Urothelium cell line (cell line): ENCODE measurements around the gene TBC1D22A.
"Not testable (repeated sequence)": the region's sequence is repeated elsewhere in the genome, so short reads cannot be mapped to it uniquely, and the experiment has no call there.

Source experiments
- DNase-seq: peaks from one replicate; pipeline ENCODE4 v3.0.0; 2011; ENCODE audit warnings: low spot score, mixed read lengths
- FAIRE-seq: peaks from 2 replicates; lab custom pipeline; 2011; peaks lifted over from hg19 to GRCh38; lab: Jason Lieb, UNC

The TBC1D22A gene

GRCh38 chr22:46762238-46763050, at the start of gene TBC1D22A:
TBC1D22A (plus strand) TSS chr22:46762650; CDS start chr22:46762787, 137 bp downstream.
- FAIRE-seq = peak; percentile 92
- DNase-seq = peak; percentile 98

- FAIRE-seq = no peak
- DNase-seq = no peak
Observed at GRCh38 chr22:46714550-46714949, 47.9 kb upstream of the TBC1D22A start.

- DNase-seq = no peak
- no peak for FAIRE-seq
Observed at GRCh38 chr22:46719921-46720320, 42.5 kb upstream of the TBC1D22A start.

GRCh38 chr22:46721501-46722085, 40.9 kb upstream of the TBC1D22A start:
- FAIRE-seq (no peak), DNase-seq (no peak)

- no peak for FAIRE-seq
- DNase-seq = no peak
Observed at GRCh38 chr22:46723882-46724281, 38.6 kb upstream of the TBC1D22A start.

- no peak for FAIRE-seq
- no peak for DNase-seq
Observed at GRCh38 chr22:46725096-46725495, 37.4 kb upstream of the TBC1D22A start.

- DNase-seq (no peak), FAIRE-seq (no peak)
Observed at GRCh38 chr22:46726066-46726985, 36.1 kb upstream of the TBC1D22A start.

GRCh38 chr22:46726986-46727317, 35.5 kb upstream of the TBC1D22A start:
- no peak for FAIRE-seq
- DNase-seq = no peak

- FAIRE-seq (peak; percentile 40), DNase-seq (no peak)
Observed at GRCh38 chr22:46727813-46728364, 34.6 kb upstream of the TBC1D22A start.

- DNase-seq (no peak), FAIRE-seq (no peak)
Observed at GRCh38 chr22:46728470-46728869, 34.0 kb upstream of the TBC1D22A start.

GRCh38 chr22:46730568-46731245, 31.7 kb upstream of the TBC1D22A start:
- FAIRE-seq = no peak
- DNase-seq = no peak

GRCh38 chr22:46731246-46732040, 31.0 kb upstream of the TBC1D22A start:
- DNase-seq = peak; percentile 87

GRCh38 chr22:46732041-46732379, 30.4 kb upstream of the TBC1D22A start:
- DNase-seq = no peak
- no peak for FAIRE-seq

More at GRCh38 chr22:46731246-46732040, 31.0 kb upstream of the TBC1D22A start:
- FAIRE-seq = peak; percentile 98

- FAIRE-seq (no peak), DNase-seq (no peak)
Observed at GRCh38 chr22:46732513-46732912, 29.9 kb upstream of the TBC1D22A start.

- not testable (repeated sequence) for FAIRE-seq, DNase-seq
Observed at GRCh38 chr22:46734213-46734722, 28.2 kb upstream of the TBC1D22A start.

- FAIRE-seq = peak; percentile 42
- no peak for DNase-seq
Observed at GRCh38 chr22:46734830-46735453, 27.5 kb upstream of the TBC1D22A start.

- no peak for FAIRE-seq
- no peak for DNase-seq
Observed at GRCh38 chr22:46735747-46736608, 26.5 kb upstream of the TBC1D22A start.

GRCh38 chr22:46736705-46737104, 25.7 kb upstream of the TBC1D22A start:
- DNase-seq = no peak
- FAIRE-seq = no peak
